Daoy (cell line): ENCODE data around the gene IL17B. TPM values are rescaled to one million over a fixed set of nuclear protein-coding genes. Genes with fewer than 3 reads are reported as not detected.

Experiments used
- DNase-seq: peaks from one replicate; pipeline ENCODE4 v3.0.0-alpha.2; 2015; ENCODE audit warnings: low read depth
- total RNA-seq: library from RNA; depleted of rRNA; stranded (reverse); fragments of >200 nt; shearing (Covaris generic); gene quantifications from 2 replicates; pipeline ENCODE4 v1.2.3, GENCODE V29; 2014

The IL17B gene
- total RNA-seq, 1 experiment from 2014 or later, result not detected

GRCh38 chr5:149357370-149358293 lies 21.5 kb downstream of the IL17B start, which contains the start of gene PCYOX1L:
Gene PCYOX1L (plus strand): TSS chr5:149358046. CDS start chr5:149358069, 23 bp downstream.
- peak; percentile 99 for DNase-seq

- DNase-seq, result no peak
Observed at GRCh38 chr5:149356391-149356790, 22.7 kb downstream of the IL17B start.

- no peak for DNase-seq
Observed at GRCh38 chr5:149355688-149356087, 23.4 kb downstream of the IL17B start.

- no peak for DNase-seq
Observed at GRCh38 chr5:149353911-149354310, 25.2 kb downstream of the IL17B start.

GRCh38 chr5:149352169-149352568 lies 26.9 kb downstream of the IL17B start:
- DNase-seq, result no peak

GRCh38 chr5:149349382-149349781 lies 29.7 kb downstream of the IL17B start:
- no peak for DNase-seq

GRCh38 chr5:149348518-149348917 lies 30.6 kb downstream of the IL17B start:
- DNase-seq, result no peak

GRCh38 chr5:149345892-149346222 lies 33.2 kb downstream of the IL17B start:
- peak; percentile 12 for DNase-seq

- peak; percentile 99 for DNase-seq
Observed at GRCh38 chr5:149345147-149345891, 33.8 kb downstream of the IL17B start, which contains the start of gene GRPEL2. Gene GRPEL2 (plus strand): TSS chr5:149345499. CDS start chr5:149345540, 41 bp downstream.

GRCh38 chr5:149344151-149344550 lies 34.9 kb downstream of the IL17B start:
- no peak for DNase-seq

GRCh38 chr5:149341876-149342275 lies 37.2 kb downstream of the IL17B start:
- no peak for DNase-seq

GRCh38 chr5:149340920-149341319 lies 38.2 kb downstream of the IL17B start:
- DNase-seq, result no peak

- DNase-seq, result no peak
Observed at GRCh38 chr5:149338364-149338763, 40.7 kb downstream of the IL17B start.

GRCh38 chr5:149337736-149338135 lies 41.4 kb downstream of the IL17B start:
- no peak for DNase-seq

- DNase-seq, result no peak
Observed at GRCh38 chr5:149333711-149334443, 45.2 kb downstream of the IL17B start.

GRCh38 chr5:149328177-149328576 lies 50.9 kb downstream of the IL17B start:
- DNase-seq, result no peak

- DNase-seq, result no peak
Observed at GRCh38 chr5:149326611-149327010, 52.5 kb downstream of the IL17B start.

GRCh38 chr5:149325894-149326293 lies 53.2 kb downstream of the IL17B start:
- DNase-seq, result no peak

GRCh38 chr5:149325166-149325735 lies 53.8 kb downstream of the IL17B start:
- no peak for DNase-seq

- no peak for DNase-seq
Observed at GRCh38 chr5:149324641-149325040, 54.5 kb downstream of the IL17B start.
